ENCODE data around the gene MAP1LC3B2.

DNA sequence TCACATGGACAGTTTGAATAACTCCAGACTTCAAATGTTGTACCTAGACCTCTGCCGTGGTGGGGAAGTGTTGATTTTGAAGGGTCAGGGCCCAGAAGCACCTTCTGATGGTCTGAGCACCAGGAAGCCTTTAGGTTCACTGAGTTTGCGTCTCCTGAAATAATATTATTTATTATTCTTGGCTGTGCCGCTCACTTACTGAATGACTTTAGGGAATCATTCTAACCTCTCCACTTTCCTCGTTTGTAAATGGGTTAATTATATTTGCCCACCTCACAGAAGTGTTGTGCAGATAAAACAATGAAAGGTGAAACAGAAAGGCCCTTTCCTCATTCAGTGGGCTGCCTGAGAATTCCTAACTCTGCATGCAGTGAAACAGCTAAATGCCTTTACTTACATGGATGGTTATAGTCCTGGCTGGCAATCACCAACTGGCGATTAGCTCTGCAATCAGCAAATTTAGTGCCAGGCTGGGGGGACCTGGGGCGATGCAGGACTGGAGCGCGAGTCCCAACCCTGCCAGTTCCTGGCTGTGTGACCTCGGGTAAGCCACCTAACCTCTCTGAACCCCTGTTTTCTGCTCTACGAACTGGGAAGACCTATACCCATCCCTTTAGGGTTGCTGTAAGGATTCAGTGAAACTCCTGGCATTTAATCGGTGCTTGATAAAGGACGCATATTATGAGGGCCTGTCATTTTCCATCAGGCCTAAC is 57.5 kb downstream of the MAP1LC3B2 start:
- no peak for TF ChIP-seq CTCF (IDR thresholded peaks at IDR 0.05)
- TF ChIP-seq POLR2AphosphoS5 (IDR thresholded peaks at IDR 0.05) = no peak
- TF ChIP-seq POLR2A (IDR thresholded peaks at IDR 0.05) = no peak
- no peak for TF ChIP-seq EP300 (IDR thresholded peaks at IDR 0.05; ENCODE audit: low read depth)
